Measurements from ENCODE around the gene ATP8B4.

DNA sequence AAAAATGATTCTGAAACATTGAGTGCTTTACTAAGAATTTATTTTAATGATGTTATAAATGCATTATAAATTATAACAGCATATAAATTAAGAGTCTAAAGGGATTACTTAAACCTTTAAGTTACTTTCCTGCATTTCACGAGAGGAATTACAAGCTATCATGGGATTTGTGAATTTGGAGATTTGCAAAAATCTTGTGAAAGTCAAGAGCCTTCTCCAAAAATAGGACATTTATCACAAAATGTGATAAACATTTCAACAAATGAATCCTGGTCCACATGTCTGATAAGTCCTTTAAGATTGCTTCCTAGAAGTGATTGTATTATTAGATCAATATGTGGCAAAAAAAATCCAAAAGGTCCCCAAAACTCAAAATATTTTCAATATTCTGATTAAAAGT lies 154.5 kb downstream of the ATP8B4 start:
- TF ChIP-seq, protein P1, sequence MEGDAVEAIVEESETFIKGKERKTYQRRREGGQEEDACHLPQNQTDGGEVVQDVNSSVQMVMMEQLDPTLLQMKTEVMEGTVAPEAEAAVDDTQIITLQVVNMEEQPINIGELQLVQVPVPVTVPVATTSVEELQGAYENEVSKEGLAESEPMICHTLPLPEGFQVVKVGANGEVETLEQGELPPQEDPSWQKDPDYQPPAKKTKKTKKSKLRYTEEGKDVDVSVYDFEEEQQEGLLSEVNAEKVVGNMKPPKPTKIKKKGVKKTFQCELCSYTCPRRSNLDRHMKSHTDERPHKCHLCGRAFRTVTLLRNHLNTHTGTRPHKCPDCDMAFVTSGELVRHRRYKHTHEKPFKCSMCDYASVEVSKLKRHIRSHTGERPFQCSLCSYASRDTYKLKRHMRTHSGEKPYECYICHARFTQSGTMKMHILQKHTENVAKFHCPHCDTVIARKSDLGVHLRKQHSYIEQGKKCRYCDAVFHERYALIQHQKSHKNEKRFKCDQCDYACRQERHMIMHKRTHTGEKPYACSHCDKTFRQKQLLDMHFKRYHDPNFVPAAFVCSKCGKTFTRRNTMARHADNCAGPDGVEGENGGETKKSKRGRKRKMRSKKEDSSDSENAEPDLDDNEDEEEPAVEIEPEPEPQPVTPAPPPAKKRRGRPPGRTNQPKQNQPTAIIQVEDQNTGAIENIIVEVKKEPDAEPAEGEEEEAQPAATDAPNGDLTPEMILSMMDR (IDR thresholded peaks at IDR 0.05), result no peak
- no peak for TF ChIP-seq POLR2A (IDR thresholded peaks at IDR 0.05)

Data from thyroid gland (tissue), 4 donors.